ENCODE results near the gene PBXIP1.

PBXIP1 gene

DNA sequence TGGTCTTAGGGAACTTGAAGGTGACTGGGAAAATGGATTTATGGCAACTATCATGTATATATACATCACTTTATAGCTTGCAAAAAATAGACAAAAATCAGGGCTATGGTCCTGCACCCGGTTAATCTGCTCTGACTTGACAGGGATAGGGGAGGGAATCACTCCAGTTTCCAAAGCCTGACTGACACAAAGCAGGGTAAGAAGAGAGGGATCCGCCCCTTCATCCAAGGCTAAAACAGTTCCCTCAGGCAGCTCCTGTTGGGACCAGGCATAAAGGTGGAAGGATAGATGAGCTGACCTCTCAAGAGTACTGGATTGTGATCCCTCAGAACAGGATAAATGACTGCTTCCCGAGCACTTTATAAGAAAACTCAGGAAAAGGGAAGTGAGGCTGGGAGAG, 1.4 kb downstream of the PBXIP1 start:
- DNase-seq: no peak

DNA sequence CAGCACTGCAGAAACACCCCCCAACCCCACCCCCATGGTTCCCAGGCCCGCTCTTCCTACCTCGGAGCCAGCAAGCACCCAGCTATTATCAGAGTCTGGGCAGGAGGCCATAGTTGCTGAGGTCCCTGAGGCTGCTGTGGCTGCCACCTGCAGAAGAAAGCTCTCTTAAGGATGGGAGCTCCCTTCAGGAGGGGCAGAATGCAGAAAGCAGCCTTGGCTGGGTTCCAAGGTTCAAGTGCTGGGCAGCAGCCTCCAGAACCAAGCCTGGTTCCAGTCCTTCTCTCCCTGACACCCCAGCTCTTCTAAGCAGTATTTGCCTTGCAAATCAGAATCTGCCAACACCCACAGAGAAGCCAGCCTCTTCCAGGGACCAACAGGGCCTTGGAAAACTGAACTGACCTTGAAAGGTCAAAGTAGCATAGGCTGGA, 2.3 kb downstream of the PBXIP1 start:
- no peak for DNase-seq

DNA sequence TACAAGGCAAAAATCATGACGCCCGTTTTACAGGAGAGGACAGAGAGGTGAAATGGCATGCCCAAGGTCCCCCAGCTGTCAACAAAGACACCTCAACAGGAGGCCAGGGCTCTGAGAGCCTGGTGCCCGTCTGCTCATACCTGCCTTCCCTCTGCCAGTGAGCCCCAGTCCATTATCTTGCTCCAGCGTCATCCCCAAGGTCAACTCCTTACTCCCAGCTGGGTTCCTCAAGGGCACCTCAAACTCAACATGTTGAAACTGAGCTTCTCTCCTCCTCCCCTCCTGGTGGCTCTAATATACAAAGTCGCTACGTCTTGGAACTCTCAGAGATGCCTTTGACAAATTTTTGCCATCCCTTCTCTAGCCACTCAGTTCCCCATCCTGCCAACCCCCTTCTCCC, 3.2 kb downstream of the PBXIP1 start:
- DNase-seq: no peak

- DNase-seq: no peak
These were observed 3.8 kb downstream of the PBXIP1 start for GRCh38 chr1:154951901-154952657.

DNA sequence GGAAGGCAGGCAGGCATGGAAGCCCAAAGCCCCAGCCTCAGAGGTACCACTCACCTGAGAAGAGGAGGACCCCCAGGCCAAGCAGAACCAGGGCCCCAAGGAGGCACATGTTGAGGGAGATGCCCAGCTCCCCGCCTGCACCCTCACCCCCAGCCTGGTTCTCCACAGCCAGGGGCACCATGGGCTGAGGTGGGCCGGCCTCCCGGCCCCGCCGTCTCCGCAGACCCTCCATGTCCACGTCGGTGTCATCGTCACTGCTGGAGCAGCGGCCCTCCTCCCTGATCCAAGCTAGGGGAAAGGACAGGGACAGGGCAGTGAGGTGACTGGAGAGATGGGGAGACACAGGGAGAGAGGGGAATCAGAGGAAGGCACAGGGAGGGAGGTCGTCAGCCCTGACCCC, 7.8 kb downstream of the PBXIP1 start:
- no peak for DNase-seq

GRCh38 chr1:154945962-154946850, 9.7 kb downstream of the PBXIP1 start:
- DNase-seq: no peak

DNA sequence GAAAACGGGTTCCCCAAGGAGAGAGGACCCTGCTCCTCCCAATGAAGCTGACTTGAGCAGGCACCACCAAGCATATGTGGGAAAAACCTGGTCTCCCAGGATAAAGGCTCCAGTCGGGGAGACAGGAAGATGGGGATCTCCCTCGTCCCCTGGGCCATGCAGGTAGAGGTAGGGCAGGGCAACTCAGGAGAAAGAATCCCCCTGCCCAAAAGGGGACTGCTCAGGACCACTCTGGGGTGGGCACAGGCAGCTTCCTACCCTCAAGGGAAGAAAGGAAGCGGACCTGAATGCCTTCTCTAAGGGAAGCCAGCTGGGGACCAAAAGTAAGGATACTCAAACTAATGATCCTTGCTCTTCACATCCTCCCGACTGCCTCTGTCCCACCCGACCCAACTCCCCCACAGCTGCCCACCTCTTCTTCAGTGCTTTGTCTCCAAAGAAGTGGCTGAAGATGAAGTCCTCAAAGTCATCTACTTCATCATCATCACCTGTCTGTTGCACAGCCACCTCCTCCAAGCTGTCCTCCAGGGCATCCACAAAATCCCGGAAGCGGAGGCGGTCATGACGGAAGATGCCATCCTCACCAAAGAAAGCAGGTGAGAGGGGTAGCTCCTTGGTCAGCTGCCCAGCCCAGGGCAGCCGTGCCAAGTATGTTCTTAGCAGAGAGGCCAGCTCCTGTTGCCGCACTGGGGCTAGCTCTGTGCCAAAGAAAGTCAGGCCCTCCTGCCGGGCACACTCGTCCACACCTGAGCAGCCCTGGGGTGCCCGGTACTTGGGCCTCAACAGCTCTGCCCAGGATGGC, 10.5 kb downstream of the PBXIP1 start:
- DNase-seq: no peak

- no peak for DNase-seq
These were observed 11.3 kb downstream of the PBXIP1 start for GRCh38 chr1:154944401-154945159.

DNA sequence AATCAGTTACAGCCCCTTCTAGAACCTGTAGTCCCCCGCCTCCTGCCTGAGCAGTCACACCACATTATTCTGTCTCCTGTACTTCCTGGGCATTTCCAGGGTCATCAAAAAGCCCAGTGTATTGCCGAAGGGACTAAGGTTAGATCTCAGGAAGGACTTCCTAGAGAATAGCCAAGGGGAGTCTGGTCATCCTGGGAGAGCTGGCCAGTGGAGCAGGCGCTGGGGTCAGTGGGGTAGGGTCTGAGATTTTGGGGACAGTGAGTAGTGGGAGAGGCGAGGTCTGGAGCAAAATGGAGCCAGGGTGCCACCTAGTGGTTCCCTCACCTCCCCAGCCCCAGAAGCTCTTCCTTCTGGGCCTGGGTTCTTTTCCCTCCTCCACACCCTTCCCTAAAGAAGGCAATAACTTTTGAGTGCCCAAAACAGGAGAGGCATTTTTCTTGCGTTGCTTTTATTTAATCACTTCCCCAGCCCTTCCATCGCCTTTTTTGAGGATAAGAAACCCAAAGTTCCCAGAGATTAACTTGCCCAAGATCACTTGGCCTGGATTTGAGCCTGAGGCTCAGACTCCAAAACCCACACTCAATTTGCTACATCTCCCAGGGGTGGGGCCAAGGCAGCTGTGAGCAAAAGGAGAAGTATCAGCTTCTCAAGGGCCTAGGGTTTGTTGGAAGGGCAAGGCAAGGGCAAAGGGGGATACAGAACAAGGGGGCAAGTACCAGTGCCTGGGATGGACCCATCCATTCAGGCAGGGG, 12.1 kb downstream of the PBXIP1 start:
- DNase-seq: no peak

DNA sequence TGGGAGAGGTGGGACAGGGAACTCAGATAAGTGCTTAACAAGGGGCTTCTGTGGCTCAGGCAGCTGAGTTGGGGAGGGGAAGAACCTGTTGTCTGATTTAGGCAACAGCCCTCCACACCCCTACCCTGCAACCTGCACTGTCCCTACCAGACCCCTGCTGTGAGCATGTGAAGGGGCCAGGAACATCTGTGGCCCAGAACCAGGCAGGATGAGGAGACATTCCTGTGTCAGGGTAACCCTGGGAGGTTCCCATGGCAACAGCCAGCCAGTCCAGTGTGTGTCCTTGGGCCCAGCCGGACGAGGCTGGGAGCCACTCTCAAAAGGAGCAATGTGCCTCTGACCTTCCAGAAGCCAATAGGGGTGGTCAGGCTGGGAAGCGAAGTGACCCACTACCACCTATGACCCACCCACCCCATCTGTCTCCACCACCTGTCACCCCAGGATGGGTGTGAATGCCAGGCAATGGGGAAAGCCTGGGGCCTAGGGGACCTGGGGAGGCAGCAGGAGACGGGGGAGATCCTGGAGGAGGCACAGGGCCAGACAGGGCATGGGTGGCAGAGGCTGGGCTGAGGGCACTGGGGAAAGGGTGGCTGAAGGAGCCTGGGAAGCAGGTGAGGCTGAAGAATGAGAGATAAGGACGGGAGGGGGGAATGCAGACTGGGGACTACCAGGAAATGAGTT, 14.4 kb downstream of the PBXIP1 start:
- DNase-seq: no peak

DNA sequence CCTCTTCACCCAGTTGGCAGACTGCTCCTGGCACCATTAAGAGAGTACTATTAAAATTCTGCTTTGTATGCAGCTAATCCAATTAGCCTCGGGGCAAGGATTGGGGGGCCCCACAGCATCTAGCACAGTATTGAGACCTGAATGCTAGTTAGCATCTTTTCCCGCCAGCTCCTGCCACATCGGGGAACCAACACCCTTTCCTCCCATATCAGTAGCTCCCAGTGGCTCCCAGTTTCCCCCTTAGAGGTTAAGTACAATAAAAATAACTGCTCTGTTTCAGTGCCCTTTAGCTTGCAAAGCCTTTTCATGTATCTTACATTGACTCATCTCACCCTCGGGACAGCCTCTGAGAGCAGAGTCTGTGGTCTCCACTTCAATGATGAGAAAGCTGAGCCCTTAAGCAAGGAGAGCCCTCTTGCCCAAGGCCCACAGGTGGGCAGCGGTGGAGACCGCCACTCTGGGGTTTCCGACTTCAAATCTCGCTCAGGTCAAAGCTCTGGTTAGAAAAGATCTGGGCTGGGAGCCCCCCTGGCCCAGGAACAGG, 15.2 kb downstream of the PBXIP1 start:
- DNase-seq: no peak

DNA sequence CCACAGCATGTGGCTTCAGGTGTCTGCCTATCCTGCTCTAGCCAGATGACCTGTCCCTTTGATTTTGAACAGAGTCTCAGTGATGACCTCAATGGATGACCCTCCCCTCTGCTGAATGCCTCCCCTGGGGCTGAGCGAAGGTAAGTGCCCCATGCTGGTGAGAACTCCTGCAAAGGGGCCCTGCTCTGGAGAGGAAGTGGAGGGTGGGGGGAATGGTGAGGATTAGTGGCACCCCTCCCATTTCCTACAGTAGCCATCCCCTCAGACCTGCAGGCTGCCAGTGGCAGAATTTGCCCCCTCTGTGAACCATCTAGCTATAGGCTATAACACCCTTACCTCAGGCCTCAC, 15.7 kb downstream of the PBXIP1 start:
- DNase-seq: no peak

DNA sequence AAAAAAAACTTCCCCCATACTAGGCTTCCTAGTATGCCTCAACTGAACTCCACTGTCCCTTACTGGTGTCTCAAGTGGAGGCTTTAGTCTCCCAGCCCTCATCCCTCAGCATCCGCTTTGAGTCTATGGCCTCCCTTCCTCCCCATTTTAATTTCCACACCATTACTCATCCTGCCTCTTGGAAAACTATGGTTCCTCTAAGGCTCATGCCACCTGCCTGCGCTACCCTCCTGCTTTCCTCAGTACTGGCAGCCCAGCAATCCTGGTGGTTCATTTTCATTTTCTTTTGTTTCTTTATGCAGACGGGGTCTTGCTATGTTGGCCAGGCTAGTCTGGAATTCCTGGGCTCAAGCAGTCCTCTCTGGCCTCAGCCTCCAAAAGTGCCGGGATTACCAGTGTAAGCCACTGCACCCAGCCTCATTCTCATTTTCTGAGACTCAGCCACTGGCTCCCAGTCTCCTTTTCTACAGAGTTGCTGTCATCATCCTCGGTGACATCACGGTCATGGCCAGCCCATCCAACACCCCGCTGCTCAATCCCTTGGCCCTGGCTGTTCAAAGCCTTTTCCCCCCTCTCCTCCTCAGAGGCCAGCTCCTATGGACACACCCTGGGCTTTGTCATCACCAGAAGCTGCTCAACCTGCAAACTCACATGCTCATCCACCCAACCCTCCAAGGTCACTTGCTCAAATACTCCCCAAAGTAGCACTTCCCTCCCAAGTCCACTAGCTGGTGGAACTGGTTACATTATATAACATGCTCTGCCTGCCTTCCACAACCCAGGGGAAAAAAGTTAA, 17.1 kb downstream of the PBXIP1 start:
- no peak for DNase-seq

GRCh38 chr1:154937988-154938386, 17.9 kb downstream of the PBXIP1 start:
- DNase-seq: no peak

GRCh38 chr1:154937085-154937987, 18.6 kb downstream of the PBXIP1 start:
- DNase-seq: peak; percentile 85

- peak; percentile 90 for DNase-seq
These were observed 19.3 kb downstream of the PBXIP1 start, which contains the start of gene PMVK for GRCh38 chr1:154936555-154937084. PMVK (minus strand) TSS chr1:154936719; CDS start chr1:154936685, 34 bp downstream.

DNA sequence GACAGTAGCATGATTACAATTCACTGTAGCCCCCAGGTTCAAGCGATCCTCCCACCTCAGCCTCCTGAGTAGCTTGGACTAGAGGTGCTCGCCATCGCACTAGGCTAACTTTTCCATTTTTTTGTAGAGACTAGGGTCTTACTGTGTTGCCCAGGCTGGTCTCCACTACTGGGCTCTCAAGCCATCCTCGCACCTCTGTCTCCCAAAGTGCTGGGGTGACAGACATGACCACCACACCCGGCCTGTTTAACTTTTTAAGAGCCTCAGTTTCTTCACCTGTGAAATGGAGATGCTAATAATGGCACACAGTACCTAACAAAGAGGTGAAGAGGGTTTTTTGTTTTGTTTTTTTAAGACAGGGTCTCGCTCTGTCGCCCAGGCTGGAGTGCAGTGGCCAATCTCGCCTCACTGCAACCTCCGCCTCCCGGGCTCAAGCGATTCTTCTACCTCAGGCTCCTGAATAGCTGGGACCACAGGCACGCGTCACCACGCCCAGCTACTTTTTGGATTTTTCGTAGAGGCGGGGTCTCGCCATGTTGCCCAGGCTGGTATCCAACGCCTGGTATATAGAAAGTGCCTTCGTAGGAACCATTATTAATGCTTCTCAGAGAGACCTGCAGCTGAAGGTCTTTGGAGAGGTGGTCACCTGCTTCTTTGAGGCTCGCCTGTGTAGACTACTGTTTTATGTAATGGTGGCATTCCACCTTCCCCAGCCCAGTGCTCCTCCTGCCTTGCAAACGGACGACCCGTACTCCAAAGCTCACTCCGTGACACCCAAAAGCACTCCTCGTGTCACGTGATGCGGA, 19.9 kb downstream of the PBXIP1 start:
- DNase-seq: no peak
